Keratinocyte (primary cell): ENCODE data around the gene NR1I2.

ENCODE experiments used
- EZH2 ChIP-seq: IDR thresholded peaks from one replicate; pipeline ENCODE4 v1.6.1; 2012; ENCODE audit warnings: inconsistent platforms, mild to moderate bottlenecking, low read length, moderate library complexity
- TF ChIP-seq, protein P1 (sequence below), 3 experiments: IDR thresholded peaks in 1 of 3; conservative IDR thresholded peaks in 1 of 3; optimal IDR thresholded peaks in 1 of 3; 2 replicates in 2 of 3; 3 replicates in 1 of 3; pipeline versions ENCODE3 to v1.5.1; 2011; ENCODE audit warnings: low read length in 3 of 3, mild to moderate bottlenecking in 3 of 3, moderate library complexity in 2 of 3, control low read depth in 1 of 3, inconsistent platforms in 1 of 3; ENCODE audit not compliant: insufficient read depth in 2 of 3; ENCODE audit errors: extremely low read depth in 1 of 3

DNA sequence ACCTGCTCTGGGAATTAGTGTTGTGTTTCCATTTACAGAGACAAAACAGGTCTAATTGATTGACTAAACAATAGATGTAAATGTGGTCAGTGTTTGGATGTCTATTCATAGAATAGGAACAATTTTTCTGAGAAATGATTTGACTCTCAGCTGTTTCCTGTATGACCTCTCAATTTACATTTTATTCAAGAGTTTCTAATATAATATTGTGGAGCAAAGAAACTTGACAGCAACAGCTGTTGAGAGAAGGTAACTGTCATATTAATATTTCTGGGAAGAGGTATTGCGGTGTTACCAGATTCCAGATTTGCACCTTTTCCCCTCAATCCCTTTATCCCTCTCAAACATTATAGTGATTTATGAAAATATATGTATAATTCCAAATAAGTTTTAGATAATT is 3.7 kb upstream of the NR1I2 start:
- TF ChIP-seq, protein P1, sequence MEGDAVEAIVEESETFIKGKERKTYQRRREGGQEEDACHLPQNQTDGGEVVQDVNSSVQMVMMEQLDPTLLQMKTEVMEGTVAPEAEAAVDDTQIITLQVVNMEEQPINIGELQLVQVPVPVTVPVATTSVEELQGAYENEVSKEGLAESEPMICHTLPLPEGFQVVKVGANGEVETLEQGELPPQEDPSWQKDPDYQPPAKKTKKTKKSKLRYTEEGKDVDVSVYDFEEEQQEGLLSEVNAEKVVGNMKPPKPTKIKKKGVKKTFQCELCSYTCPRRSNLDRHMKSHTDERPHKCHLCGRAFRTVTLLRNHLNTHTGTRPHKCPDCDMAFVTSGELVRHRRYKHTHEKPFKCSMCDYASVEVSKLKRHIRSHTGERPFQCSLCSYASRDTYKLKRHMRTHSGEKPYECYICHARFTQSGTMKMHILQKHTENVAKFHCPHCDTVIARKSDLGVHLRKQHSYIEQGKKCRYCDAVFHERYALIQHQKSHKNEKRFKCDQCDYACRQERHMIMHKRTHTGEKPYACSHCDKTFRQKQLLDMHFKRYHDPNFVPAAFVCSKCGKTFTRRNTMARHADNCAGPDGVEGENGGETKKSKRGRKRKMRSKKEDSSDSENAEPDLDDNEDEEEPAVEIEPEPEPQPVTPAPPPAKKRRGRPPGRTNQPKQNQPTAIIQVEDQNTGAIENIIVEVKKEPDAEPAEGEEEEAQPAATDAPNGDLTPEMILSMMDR (optimal IDR thresholded peaks at IDR 0.05 in 1 of 3, IDR thresholded peaks at IDR 0.05 in 1 of 3, conservative IDR thresholded peaks at IDR 0.05 in 1 of 3; ENCODE audit: extremely low read depth in 1 of 3, insufficient read depth in 2 of 3, low read length in 3 of 3) = no peak
- TF ChIP-seq EZH2 = no peak
